CD4-positive, alpha-beta T cell treated with Interleukin-12 subunit alpha and Interleukin-12 subunit beta, for 1 hour (primary cell): ENCODE measurements around the gene SMIM34.
"Not testable (repeated sequence)": the region's sequence is repeated elsewhere in the genome, so short reads cannot be mapped to it uniquely, and the experiment has no call there.

Experiments
- DNase-seq: peaks from one replicate; pipeline ENCODE4 v3.0.0-alpha.2; 2020

Gene SMIM34

DNA sequence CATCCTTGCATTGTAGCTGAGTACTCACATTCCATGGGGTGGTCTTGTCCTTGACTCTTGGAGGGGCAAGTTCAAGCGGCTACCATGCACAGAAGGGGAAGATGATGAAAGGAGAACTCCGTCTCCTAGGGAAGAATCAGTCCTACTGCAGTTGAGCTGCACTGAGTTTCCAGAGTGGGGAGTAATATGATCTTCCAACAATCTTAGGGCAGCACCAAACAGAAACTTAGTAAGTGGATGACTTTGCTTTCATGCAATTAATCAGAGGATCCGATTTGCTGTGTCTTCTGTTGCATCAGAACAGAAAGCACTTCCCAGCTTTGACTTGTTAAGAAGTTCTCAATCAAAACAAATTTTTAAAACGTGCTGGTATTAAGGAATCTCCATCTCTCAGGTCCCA is at the start of gene SMIM34:
SMIM34 (minus strand) TSS at position 147 of the 400 bp plus-strand sequence; CDS start at position 35, 112 bp downstream.
- not testable (repeated sequence) for DNase-seq

GRCh38 chr21:34467333-34467732 is 43.6 kb upstream of the SMIM34 start:
- not testable (repeated sequence) for DNase-seq

- not testable (repeated sequence) for DNase-seq
Observed at GRCh38 chr21:34459426-34459825, 35.7 kb upstream of the SMIM34 start.

- DNase-seq: not testable (repeated sequence)
Observed at GRCh38 chr21:34458266-34458665, 34.5 kb upstream of the SMIM34 start.

GRCh38 chr21:34456180-34456579 is 32.4 kb upstream of the SMIM34 start:
- not testable (repeated sequence) for DNase-seq

DNA sequence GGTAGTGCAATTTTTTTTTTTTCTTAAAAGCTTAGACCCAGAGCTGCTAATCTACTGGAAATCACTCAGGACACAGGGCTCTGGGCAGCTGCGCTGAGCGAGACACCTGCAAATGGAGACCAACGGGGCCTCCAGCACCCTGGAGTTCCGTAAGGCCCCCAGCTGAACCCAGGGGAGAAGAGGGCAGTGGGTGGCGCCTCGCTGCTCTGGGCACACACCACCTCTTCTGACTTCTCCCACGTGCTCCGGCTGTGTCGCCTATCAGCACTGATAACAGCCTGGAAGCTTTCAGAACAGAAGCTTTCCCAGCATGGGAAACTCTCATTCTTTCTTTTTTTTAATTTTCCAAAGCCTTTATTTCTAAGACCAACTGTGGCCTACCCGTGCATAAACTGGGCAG is 31.9 kb upstream of the SMIM34 start:
- DNase-seq: not testable (repeated sequence)

DNA sequence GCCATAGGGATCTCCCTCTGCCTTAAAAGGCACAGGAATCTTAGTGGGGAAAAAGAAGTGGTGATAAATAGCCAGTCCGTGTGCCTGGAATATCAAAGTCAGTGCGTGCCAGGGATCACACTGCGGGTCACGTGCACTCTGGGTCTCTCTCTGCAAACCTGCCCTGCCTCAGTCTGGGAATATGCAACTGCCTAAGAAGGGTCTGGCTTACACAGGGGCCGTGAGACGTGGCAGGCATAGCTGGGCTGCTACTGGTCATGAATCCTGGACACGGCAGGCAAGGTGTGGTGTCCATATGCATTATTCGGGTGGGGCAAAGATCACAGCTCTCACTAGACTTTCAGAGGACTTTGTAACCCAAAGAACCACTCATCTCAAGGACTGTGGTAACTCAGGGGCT is 23.3 kb upstream of the SMIM34 start:
- DNase-seq: not testable (repeated sequence)

DNA sequence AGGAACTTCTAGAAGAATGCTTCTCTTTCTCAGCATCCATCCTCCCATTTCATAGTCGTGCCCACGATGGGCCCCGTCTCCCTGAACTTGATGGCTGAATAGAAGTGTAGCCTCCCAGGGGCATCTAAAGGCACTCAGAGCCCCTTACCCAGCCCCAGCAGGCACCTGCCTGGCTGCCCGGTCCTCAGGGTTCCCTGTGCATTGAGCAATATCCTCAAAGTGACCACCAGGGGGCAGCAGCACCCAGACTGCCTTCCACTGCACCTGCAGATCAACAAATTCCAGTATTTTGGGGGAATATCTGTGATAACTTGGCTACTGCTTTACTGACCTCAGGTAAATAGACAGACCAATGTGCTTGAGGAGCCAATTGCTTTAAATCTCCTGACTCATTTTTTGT is 19.7 kb upstream of the SMIM34 start:
- not testable (repeated sequence) for DNase-seq

- not testable (repeated sequence) for DNase-seq
Observed at GRCh38 chr21:34429710-34430109, 6.0 kb upstream of the SMIM34 start.

- DNase-seq: not testable (repeated sequence)
Observed at GRCh38 chr21:34428441-34428840, 4.7 kb upstream of the SMIM34 start.

DNA sequence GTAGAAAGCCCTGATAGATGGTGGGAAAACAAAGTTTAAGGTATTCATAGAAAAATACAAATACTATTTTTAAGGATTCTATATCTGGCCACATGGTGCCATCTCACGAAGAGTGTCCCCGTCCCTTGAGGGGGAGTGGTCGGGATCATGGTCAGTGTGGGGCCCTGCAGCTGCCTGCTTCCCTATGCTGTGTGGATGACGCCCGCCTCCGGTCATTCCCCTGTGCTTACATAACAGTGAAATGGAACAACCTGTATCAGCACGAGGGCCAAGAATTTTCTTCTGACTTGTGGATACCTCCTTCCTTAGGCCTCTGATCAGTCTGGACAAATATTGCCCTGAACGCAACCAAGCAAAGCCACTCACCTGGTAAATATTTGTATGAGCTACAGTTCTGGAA is 3.6 kb upstream of the SMIM34 start:
- DNase-seq: not testable (repeated sequence)

DNA sequence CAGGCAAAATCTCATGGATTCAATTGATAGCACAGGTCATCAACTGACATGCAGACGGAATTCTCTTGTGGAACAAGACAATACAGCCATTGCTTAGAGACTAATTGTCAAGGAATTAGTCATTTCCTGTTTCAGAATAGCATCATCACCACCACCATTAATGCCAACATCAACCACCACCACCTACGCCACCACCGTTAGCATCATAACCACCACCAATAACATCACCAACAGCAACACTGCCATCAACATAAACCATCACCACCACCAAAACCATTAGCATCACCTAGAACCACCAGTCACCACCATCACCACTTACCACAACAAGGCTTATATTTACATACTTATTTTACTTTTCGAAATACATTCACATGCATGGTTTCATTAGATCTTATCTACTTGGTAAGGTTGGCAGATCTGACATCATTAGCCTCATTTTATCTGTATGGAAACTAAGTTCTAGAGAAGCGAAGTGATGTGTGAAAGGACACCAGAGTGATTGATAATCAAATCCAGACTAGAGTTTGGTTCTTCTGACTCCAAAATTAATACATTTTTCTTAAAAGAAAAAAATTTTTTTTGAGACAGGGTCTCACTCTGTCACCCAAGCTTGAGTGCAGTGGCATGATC is 6.2 kb downstream of the SMIM34 start:
- DNase-seq: not testable (repeated sequence)

- not testable (repeated sequence) for DNase-seq
Observed at GRCh38 chr21:34407294-34407693, 16.5 kb downstream of the SMIM34 start.

DNA sequence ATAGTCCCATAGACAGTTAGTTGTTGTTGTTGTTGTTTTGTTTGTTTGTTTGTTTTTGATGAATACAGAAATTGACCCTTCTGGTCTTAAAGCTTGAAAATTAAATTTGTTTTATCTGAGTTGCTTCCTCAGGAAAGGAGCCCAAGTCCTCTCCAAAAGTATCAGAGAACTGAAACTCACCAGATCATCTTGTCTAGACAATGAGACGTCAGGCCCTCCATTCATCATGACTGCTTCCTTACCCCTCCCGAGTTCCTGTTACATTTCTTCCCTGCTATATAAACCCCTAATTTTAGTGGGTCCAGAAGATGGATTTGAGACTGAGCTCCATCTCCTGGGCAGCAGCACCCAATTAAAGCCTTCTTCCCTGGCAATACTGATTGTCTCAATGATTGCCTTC is 17.1 kb downstream of the SMIM34 start:
- DNase-seq: not testable (repeated sequence)

DNA sequence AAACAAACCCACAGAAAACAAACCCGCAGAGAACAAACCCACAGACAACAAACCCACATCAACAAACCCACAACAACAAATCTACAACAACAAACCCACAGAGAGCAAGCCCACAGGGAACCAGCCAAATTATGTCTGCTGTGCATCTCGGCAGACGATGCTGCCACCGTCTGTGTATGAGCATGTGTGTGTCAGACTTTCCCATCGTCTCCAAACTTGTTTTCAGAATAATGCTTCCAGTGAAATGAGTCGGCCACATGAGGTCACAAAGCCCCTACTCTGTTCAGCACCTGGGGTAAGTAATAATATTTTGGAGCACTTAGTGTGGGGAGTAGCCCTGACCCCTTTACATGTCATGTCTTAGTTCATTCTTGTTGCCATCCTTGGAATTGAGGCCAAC is 17.6 kb downstream of the SMIM34 start:
- DNase-seq: not testable (repeated sequence)

DNA sequence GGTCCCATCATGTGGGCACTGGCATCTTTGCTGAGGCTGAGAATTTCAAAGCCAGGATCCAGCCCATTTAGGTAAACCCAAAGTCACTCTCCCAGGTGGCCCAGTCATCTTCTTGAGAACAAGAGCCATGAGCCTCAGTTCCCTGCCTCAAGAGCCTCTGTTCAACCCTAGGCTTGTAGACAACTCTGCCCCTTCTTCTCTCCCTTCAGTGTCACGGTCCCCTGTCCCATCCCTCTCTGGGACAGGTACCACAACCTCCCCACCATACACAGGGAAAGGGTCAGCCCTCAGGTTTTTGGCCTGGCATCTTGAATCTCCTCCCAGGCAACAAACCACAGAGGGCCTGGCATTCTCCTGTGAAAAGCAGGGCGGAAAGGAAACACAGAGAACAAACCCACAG is 18.1 kb downstream of the SMIM34 start:
- DNase-seq: not testable (repeated sequence)

GRCh38 chr21:34404742-34405141 is 19.0 kb downstream of the SMIM34 start:
- DNase-seq: not testable (repeated sequence)

DNA sequence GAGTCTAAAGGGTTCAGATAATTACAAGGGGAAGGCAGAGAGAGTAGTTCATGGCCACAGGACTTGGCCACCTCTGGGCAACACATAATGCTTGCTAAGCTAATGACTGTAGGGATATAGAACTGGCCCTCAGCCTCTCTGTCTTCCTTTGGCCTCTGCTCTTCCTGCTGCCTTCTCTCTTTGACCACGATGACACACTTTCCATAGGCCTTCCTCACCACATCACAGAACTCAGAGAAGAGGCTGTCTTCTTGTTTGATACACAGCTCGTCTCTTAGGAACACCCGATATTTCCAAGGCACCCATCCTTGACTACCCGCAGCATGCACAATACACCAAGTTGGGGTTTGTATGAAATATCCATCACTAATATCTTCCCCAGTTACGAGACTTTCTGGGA is 23.2 kb downstream of the SMIM34 start:
- not testable (repeated sequence) for DNase-seq

- DNase-seq: not testable (repeated sequence)
Observed at GRCh38 chr21:34383724-34384415, 39.9 kb downstream of the SMIM34 start.

GRCh38 chr21:34383138-34383537 is 40.6 kb downstream of the SMIM34 start:
- DNase-seq: not testable (repeated sequence)

DNA sequence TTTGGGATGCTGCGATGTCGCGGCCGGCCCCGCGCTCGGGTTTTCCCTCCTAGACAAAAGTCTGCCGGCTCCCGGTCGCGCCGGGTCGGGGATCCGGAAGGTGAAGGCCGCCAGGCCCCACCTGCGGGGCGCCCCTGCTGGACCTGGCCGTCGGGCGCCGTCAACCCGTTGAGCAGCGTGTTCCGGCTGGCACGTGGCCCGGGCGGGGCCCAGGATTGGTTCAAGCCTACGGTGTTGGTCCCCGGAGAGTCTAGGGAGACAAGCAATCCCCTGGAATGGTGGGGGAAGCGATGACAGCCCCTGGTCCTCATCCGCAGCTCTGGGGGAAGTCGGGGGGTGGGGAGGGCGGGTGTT is 48.2 kb downstream of the SMIM34 start:
- not testable (repeated sequence) for DNase-seq

DNA sequence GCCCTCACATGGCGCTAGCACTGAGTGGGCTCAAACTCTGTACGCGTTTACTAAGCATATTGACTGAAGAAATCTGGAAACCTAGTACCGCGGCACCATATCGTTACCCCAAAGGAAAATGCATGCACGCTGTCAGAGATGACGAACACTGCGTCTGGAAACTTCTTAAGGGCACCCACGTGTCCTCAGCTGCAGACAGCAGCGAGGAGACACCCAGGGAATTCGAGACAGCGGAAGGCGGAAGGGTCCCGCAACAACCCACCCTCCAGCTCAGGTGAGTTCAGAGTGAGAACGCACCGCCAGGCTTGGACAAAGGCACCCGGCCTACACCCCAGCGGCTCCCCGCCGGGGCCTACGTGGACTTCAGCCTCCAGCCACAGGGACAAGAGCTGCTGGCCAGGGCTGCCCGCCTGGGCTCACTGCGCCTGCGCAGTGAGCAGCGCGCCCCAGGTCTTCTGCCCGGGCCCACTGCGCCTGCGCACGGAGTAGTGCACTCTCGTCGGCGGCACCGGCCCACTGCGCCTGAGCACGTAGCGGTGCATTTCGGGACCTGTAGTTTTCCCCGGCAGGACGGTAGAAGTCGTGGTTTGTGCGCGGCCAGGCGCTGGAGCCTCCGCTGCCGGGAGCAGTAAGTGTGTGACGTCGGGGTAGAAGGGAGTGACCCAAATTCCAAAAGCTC is 48.7 kb downstream of the SMIM34 start, which contains the start of gene SMIM11:
SMIM11 (plus strand) TSS at position 568 of the 679 bp plus-strand sequence. CDS start 3,998 bp downstream, outside the sequence.
- not testable (repeated sequence) for DNase-seq

DNA sequence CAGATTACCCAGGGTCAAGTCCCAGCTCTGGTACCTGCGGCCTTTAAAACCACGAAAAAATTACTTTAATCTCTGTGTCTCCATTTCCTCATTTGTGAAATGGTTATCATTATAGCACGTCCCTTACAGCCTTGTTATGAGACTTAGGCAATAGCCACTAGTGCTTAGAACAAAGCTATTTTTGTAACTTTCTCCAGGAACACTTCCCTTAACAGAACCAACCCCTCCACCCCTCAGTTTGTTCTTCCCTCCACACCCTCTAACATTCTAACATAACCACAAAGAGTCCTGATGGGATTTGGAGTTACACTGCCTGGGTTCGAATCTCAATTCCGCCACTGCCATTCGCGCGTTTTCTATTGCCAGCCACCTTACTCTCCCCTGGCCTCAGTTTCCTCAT is 49.3 kb downstream of the SMIM34 start:
- DNase-seq: not testable (repeated sequence)

GRCh38 chr21:34372321-34372720 is 51.4 kb downstream of the SMIM34 start:
- no peak for DNase-seq
